ENCODE results near the gene CLDN20.

DNA sequence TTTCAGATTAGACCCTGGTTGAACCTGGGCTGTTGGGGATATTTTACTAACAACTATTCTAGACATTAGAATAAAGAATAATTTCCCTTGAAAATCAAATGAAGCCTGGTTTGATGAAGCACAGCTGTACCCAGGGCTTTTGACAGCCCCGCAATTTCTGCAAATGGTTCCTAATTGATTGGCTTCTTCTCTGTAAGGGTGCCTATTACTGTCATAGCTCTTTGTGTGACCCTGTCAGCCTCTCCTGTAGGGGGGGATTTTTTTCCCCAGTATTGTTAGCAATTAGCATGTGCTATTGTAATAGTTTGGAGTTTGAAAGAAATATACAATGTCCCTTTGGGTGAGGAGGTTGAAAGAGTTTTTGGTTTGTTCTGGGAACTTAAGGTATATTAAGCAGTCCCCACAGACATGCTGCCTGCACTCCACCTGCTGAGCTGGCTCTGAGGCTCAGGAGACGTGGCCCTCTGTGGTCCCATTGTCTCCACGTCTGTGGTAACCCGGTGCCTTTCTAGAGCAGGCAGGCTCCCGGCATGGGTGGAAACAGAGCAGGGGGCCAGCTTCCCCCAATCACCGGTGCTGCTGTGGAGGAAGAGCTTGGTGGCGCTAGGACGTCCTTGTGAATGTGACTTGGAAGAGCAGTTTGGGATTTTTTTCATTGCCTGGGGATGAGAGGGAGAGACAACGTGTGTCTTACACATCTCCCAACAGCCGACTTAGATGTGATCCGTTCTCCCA, 47.3 kb upstream of the CLDN20 start:
- TF ChIP-seq, protein P1, sequence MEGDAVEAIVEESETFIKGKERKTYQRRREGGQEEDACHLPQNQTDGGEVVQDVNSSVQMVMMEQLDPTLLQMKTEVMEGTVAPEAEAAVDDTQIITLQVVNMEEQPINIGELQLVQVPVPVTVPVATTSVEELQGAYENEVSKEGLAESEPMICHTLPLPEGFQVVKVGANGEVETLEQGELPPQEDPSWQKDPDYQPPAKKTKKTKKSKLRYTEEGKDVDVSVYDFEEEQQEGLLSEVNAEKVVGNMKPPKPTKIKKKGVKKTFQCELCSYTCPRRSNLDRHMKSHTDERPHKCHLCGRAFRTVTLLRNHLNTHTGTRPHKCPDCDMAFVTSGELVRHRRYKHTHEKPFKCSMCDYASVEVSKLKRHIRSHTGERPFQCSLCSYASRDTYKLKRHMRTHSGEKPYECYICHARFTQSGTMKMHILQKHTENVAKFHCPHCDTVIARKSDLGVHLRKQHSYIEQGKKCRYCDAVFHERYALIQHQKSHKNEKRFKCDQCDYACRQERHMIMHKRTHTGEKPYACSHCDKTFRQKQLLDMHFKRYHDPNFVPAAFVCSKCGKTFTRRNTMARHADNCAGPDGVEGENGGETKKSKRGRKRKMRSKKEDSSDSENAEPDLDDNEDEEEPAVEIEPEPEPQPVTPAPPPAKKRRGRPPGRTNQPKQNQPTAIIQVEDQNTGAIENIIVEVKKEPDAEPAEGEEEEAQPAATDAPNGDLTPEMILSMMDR (IDR thresholded peaks at IDR 0.05) = no peak
- TF ChIP-seq EP300 (IDR thresholded peaks at IDR 0.05; ENCODE audit: borderline replicate concordance in 1 of 2, low read depth in 1 of 2, low read length in 1 of 2) (no peak), EZH2phosphoT487 (IDR thresholded peaks at IDR 0.05; ENCODE audit: borderline replicate concordance, low read depth) (no peak), POLR2AphosphoS5 (IDR thresholded peaks at IDR 0.05; ENCODE audit: low read depth, low read length) (no peak), GATA2 (CRISPR knock-in tag; IDR thresholded peaks at IDR 0.05) (no peak), JUND (IDR thresholded peaks at IDR 0.05) (no peak), RFX5 (IDR thresholded peaks at IDR 0.05; ENCODE audit: low read length) (no peak), MXI1 (IDR thresholded peaks at IDR 0.05; ENCODE audit: low read depth, low read length) (no peak)
- TF ChIP-seq, protein P2, sequence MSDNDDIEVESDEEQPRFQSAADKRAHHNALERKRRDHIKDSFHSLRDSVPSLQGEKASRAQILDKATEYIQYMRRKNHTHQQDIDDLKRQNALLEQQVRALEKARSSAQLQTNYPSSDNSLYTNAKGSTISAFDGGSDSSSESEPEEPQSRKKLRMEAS (IDR thresholded peaks at IDR 0.05; ENCODE audit: low read depth) = no peak
- TF ChIP-seq, protein P3, sequence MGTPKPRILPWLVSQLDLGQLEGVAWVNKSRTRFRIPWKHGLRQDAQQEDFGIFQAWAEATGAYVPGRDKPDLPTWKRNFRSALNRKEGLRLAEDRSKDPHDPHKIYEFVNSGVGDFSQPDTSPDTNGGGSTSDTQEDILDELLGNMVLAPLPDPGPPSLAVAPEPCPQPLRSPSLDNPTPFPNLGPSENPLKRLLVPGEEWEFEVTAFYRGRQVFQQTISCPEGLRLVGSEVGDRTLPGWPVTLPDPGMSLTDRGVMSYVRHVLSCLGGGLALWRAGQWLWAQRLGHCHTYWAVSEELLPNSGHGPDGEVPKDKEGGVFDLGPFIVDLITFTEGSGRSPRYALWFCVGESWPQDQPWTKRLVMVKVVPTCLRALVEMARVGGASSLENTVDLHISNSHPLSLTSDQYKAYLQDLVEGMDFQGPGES (IDR thresholded peaks at IDR 0.05; ENCODE audit: low read depth, low read length) = no peak

Data from SK-N-SH (cell line).